IMR-90 (cell line): ENCODE data around the gene GPR157. TPM values are rescaled to one million over a fixed set of nuclear protein-coding genes. Genes with fewer than 3 reads are reported as not detected.

Experiments
- ATAC-seq: fragments of 200-7000 bp; cut with Tn5 transposase; 2 replicates; pipeline ENCODE4 v1.9.1; 2020; ENCODE audit warnings: low read depth, mild to moderate bottlenecking, moderate library complexity
- BruUV-seq: library from RNA; stranded (reverse); fragments of 400-500 nt; replicated peaks from 2 replicates; lab custom pipeline; 2021; lab: Mats Ljungman, UMichigan
- CTCF ChIA-PET: fragments of 300-600 bp; formaldehyde crosslinking; extraction: SDS; loops from one replicate; lab custom pipeline; 2021; ENCODE audit warnings: antibody characterized with exemption; lab: Yijun Ruan, JAX
- POLR2A ChIA-PET: fragments of 300-600 bp; sonication (Branson Sonifier 250); formaldehyde crosslinking; loops from one replicate; lab custom pipeline; 2022; ENCODE audit warnings: antibody characterized with exemption; ENCODE audit not compliant: unreplicated experiment; lab: Charles Lee
- DNase-seq: peaks from one replicate; pipeline ENCODE4 v3.0.0; 2013
- H2AFZ ChIP-seq: replicated peaks from 2 replicates; pipeline ENCODE3; 2013; ENCODE audit warnings: low read length, mild to moderate bottlenecking; ENCODE audit not compliant: poor library complexity
- H2AK5ac ChIP-seq: 2 replicates; pipeline ENCODE4 v1.6.1; 2013; ENCODE audit warnings: low read depth, low read length, inconsistent platforms
- H2AK9ac ChIP-seq: replicated peaks from 2 replicates; pipeline ENCODE3; 2013; ENCODE audit warnings: mild to moderate bottlenecking, low read depth, low read length, moderate library complexity; ENCODE audit not compliant: poor library complexity
- H2BK120ac ChIP-seq: 2 replicates; pipeline ENCODE4 v1.6.1; 2013; ENCODE audit warnings: low read depth, low read length, inconsistent platforms
- H2BK15ac ChIP-seq: 3 replicates; pipeline ENCODE4 v1.6.1; 2013; ENCODE audit warnings: low read depth, low read length, inconsistent platforms
- H2BK20ac ChIP-seq: 2 replicates; pipeline ENCODE4 v1.6.1; 2013; ENCODE audit warnings: low read depth, mild to moderate bottlenecking, inconsistent platforms, low read length, moderate library complexity
- H2BK5ac ChIP-seq: 2 replicates; pipeline ENCODE4 v1.6.1; 2013; ENCODE audit warnings: mild to moderate bottlenecking, low read depth, low read length, inconsistent platforms; ENCODE audit not compliant: poor library complexity, severe bottlenecking
- H3K14ac ChIP-seq: replicated peaks from 2 replicates; pipeline ENCODE4 v1.6.1; 2013; ENCODE audit warnings: low read depth, low read length, inconsistent platforms
- H3K18ac ChIP-seq: 2 replicates; pipeline ENCODE4 v1.6.1; 2013; ENCODE audit warnings: low read depth, low read length, control low read depth
- H3K23ac ChIP-seq: 2 replicates; pipeline ENCODE4 v1.6.1; 2013; ENCODE audit warnings: low read depth, low read length, inconsistent platforms
- H3K27ac ChIP-seq: 2 replicates; pipeline ENCODE4 v1.5.1; 2013; ENCODE audit warnings: mild to moderate bottlenecking, control low read depth, low read length; ENCODE audit not compliant: insufficient read depth
- H3K27me3 ChIP-seq: 2 replicates; pipeline ENCODE4 v1.6.1; 2013; ENCODE audit warnings: low read length; ENCODE audit not compliant: control insufficient read depth, insufficient read depth
- H3K36me3 ChIP-seq: 2 replicates; pipeline ENCODE4 v1.6.1; 2013; ENCODE audit warnings: low read length, mixed read lengths; ENCODE audit not compliant: control insufficient read depth, insufficient read depth
- H3K4ac ChIP-seq: 2 replicates; pipeline ENCODE4 v1.6.1; 2013; ENCODE audit warnings: low read depth, low read length, inconsistent platforms
- H3K4me1 ChIP-seq: 2 replicates; pipeline ENCODE4 v1.6.1; 2013; ENCODE audit warnings: low read length, mixed read lengths; ENCODE audit not compliant: control insufficient read depth, insufficient read depth
- H3K4me2 ChIP-seq: 2 replicates; pipeline ENCODE4 v1.6.1; 2013; ENCODE audit warnings: low read depth, mild to moderate bottlenecking, control low read depth, low read length, moderate library complexity
- H3K4me3 ChIP-seq: 2 replicates; pipeline ENCODE4 v1.5.1; 2013; ENCODE audit warnings: low read depth, mild to moderate bottlenecking, control low read depth, low read length, moderate library complexity; ENCODE audit not compliant: insufficient read depth
- H3K56ac ChIP-seq: 2 replicates; pipeline ENCODE4 v1.6.1; 2013; ENCODE audit warnings: low read length, inconsistent platforms; ENCODE audit not compliant: insufficient read depth; ENCODE audit errors: extremely low read depth
- H3K79me1 ChIP-seq, 2 experiments: 2 replicates each; pipeline ENCODE4 v1.6.1; 2013; ENCODE audit warnings: low read length in 2 of 2, inconsistent platforms in 1 of 2, low read depth in 1 of 2
- H3K9ac ChIP-seq: 2 replicates; pipeline ENCODE4 v1.6.1; 2013; ENCODE audit warnings: low read depth, low read length, control low read depth
- H3K9me1 ChIP-seq: 2 replicates; pipeline ENCODE4 v1.6.1; 2013; ENCODE audit warnings: low read length, inconsistent platforms; ENCODE audit not compliant: insufficient read depth
- H3K9me3 ChIP-seq: 2 replicates; pipeline ENCODE4 v1.6.1; 2013; ENCODE audit warnings: low read length; ENCODE audit not compliant: control insufficient read depth, insufficient read depth
- H4K20me1 ChIP-seq: 2 replicates; pipeline ENCODE4 v1.6.1; 2013; ENCODE audit warnings: low read length, inconsistent platforms; ENCODE audit not compliant: insufficient read depth
- H4K5ac ChIP-seq: 2 replicates; pipeline ENCODE4 v1.6.1; 2013; ENCODE audit warnings: mild to moderate bottlenecking, low read depth, low read length, control low read depth
- H4K8ac ChIP-seq, 2 experiments: 2 replicates each; pipeline ENCODE4 v1.6.1; 2013; ENCODE audit warnings: low read depth in 2 of 2, low read length in 2 of 2, control low read depth in 1 of 2, inconsistent platforms in 1 of 2
- H4K91ac ChIP-seq: 2 replicates; pipeline ENCODE4 v1.6.1; 2013; ENCODE audit warnings: low read depth, low read length, inconsistent platforms; ENCODE audit not compliant: insufficient read depth
- BHLHE40 ChIP-seq: fragments of 150-350 bp; IDR thresholded peaks from 2 replicates; pipeline ENCODE4 v1.6.1; 2016; ENCODE audit warnings: mild to moderate bottlenecking, low read depth, low read length
- CEBPB ChIP-seq: IDR thresholded peaks from 2 replicates; pipeline ENCODE4 v1.6.1; 2012; ENCODE audit warnings: low read depth, low read length, improper control_type of control experiment
- CHD1 ChIP-seq: IDR thresholded peaks from 2 replicates; pipeline ENCODE4 v1.6.1; 2012; ENCODE audit warnings: low read depth, low read length, improper control_type of control experiment
- ELK1 ChIP-seq: fragments of 150-350 bp; IDR thresholded peaks from 2 replicates; pipeline ENCODE4 v1.6.1; 2016; ENCODE audit warnings: low read depth, mild to moderate bottlenecking, low read length, moderate library complexity, borderline replicate concordance
- MAFK ChIP-seq: IDR thresholded peaks from 2 replicates; pipeline ENCODE4 v1.6.1; 2012; ENCODE audit warnings: low read depth, low read length, improper control_type of control experiment
- MAZ ChIP-seq: IDR thresholded peaks from 2 replicates; pipeline ENCODE4 v1.6.1; 2012; ENCODE audit warnings: low read depth, mild to moderate bottlenecking, low read length, improper control_type of control experiment, moderate library complexity, borderline replicate concordance
- MXI1 ChIP-seq: IDR thresholded peaks from 2 replicates; pipeline ENCODE4 v1.6.1; 2012; ENCODE audit warnings: low read depth, mild to moderate bottlenecking, low read length, moderate library complexity, borderline replicate concordance
- POLR2A ChIP-seq: IDR thresholded peaks from 2 replicates; pipeline ENCODE4 v1.6.1; 2012; ENCODE audit warnings: mild to moderate bottlenecking, low read depth, low read length
- RCOR1 ChIP-seq: IDR thresholded peaks from 2 replicates; pipeline ENCODE4 v1.6.1; 2012; ENCODE audit warnings: mild to moderate bottlenecking, low read length, improper control_type of control experiment; ENCODE audit not compliant: insufficient replicate concordance
- USF2 ChIP-seq: fragments of 150-350 bp; IDR thresholded peaks from 2 replicates; pipeline ENCODE4 v1.6.1; 2017; ENCODE audit warnings: mild to moderate bottlenecking, antibody characterized with exemption, low read length, low read depth
- WGBS, 2 experiments: methylation state at CpG; one replicate each; pipeline versions ENCODE4 v1.1.5 to v1.1.7; 2013; ENCODE audit warnings: missing lambda C conversion rate in 2 of 2; ENCODE audit not compliant: insufficient read length in 1 of 2; ENCODE audit errors: extremely low coverage in 2 of 2; 5-methylcytosine and 5-hydroxymethylcytosine counted together
- dilution Hi-C: fragments of 300-500 bp; cut with HindIII; formaldehyde crosslinking; loops from one replicate; pipeline ENCODE4 v1.14.3; 2018; ENCODE audit warnings: low sequenced_read_pairs; ENCODE audit not compliant: unreplicated experiment
- in situ Hi-C: fragments of 300-500 bp; cut with MboI; formaldehyde crosslinking; loops from 3 replicates; pipeline ENCODE4 v1.14.3; 2019; ENCODE audit warnings: low sequenced_read_pairs, inconsistent platforms, mixed read lengths
- intact Hi-C: fragments of 100-400 bp; cut with micrococcal nuclease; formaldehyde crosslinking; loops from 2 replicates; pipeline ENCODE4 v1.10.0; 2022
- polyA plus RNA-seq, 3 experiments: library from polyadenylated mRNA; depleted of rRNA; stranded (reverse); fragments of >200 nt; gene quantifications; 2 replicates each; pipeline ENCODE4 v1.2.3, GENCODE V29; 2012; ENCODE audit warnings: low replicate concordance in 1 of 3
- total RNA-seq: library from RNA; depleted of rRNA; stranded (reverse); fragments of >200 nt; gene quantifications from 2 replicates; pipeline ENCODE4 v1.2.3, GENCODE V29; 2012

Gene GPR157
- total and polyA plus RNA-seq, 2 of the 4 experiments (the other 2 are of a cell fraction): 1.8 to 2.7 TPM

GRCh38 chr1:9078015-9078751 is 50.7 kb downstream of the GPR157 start (continued):
- TF ChIP-seq MAFK: no peak

- ChIA-PET CTCF (interaction anchor here (0.6 to 0.7 kb wide), 2 partner anchors 25 to 74 kb away, joined by 3 read pairs; no protein-coding TSS in a partner anchor), POLR2A (no interaction called here)
- no CpG with 5 or more reads among the region's 5 CpGs for WGBS, 2 experiments
- H2AK9ac ChIP-seq: no peak overlapping the region
- H4K5ac ChIP-seq: no peak overlapping the region
- no peak overlapping the region for H3K4ac ChIP-seq
- no peak overlapping the region for H2BK20ac ChIP-seq
- DNase-seq (no peak), ATAC-seq (no peak)
- H3K36me3 ChIP-seq: no peaks in the 10 kb centered on the region
- H3K4me3 ChIP-seq: no peak overlapping the region
- H4K91ac ChIP-seq: no peak overlapping the region
- no peak overlapping the region for H2BK15ac ChIP-seq
- H3K23ac ChIP-seq: no peak overlapping the region
- in situ Hi-C loops: no loop called here
- H4K8ac ChIP-seq: no peak overlapping the region
- BruUV-seq: no TSS peak
- H2BK5ac ChIP-seq: no peak overlapping the region
- H3K4me2 ChIP-seq: peak overlapping the region; percentile 32; the same call in 1 of the 2 replicates
- no peak overlapping the region for H2AK5ac ChIP-seq
- no peaks in the 10 kb centered on the region for H3K9me1 ChIP-seq
- H3K9ac ChIP-seq: no peak overlapping the region
- no peak overlapping the region for H2AFZ ChIP-seq
- no peak overlapping the region for H2BK120ac ChIP-seq
- no peaks in the 10 kb centered on the region for H4K20me1 ChIP-seq
- no peak overlapping the region for H3K27ac ChIP-seq
- peaks cover 17% of the 10 kb centered on the region for H3K27me3 ChIP-seq
- no peak overlapping the region for H3K56ac ChIP-seq
- H3K14ac ChIP-seq: no peak overlapping the region
- intact Hi-C loops: no loop called here
- dilution Hi-C loops: no loop called here
- H3K18ac ChIP-seq: no peak overlapping the region
- H3K4me1 ChIP-seq: peaks cover 2% of the 10 kb centered on the region; the same call in 1 of the 2 replicates
- TF ChIP-seq CHD1 (no peak), USF2 (no peak), MXI1 (no peak), ELK1 (no peak), BHLHE40 (no peak), MAZ (no peak), MAFK (no peak), CEBPB (no peak), POLR2A (no peak), RCOR1 (no peak)
- no peaks in the 10 kb centered on the region for H3K9me3 ChIP-seq
- H3K79me1 ChIP-seq: no peaks in the 10 kb centered on the region
Measured at GRCh38 chr1:9075022-9075421, 53.9 kb downstream of the GPR157 start.
